HG03196 (cell line): ENCODE data around the gene MAGI2.
"Not testable (repeated sequence)": the region's sequence is repeated elsewhere in the genome, so short reads cannot be mapped to it uniquely, and the experiment has no call there.

ENCODE experiments used
- ATAC-seq: cut with Tn5 transposase; IDR thresholded peaks from one replicate; pipeline ENCODE4 v1.9.1; 2021; ENCODE audit not compliant: unreplicated experiment

Gene MAGI2

GRCh38 chr7:79071187-79071586 lies 382.3 kb downstream of the MAGI2 start:
- ATAC-seq: not testable (repeated sequence)

- ATAC-seq: no peak
These were observed 389.2 kb downstream of the MAGI2 start for GRCh38 chr7:79064187-79064823.

DNA sequence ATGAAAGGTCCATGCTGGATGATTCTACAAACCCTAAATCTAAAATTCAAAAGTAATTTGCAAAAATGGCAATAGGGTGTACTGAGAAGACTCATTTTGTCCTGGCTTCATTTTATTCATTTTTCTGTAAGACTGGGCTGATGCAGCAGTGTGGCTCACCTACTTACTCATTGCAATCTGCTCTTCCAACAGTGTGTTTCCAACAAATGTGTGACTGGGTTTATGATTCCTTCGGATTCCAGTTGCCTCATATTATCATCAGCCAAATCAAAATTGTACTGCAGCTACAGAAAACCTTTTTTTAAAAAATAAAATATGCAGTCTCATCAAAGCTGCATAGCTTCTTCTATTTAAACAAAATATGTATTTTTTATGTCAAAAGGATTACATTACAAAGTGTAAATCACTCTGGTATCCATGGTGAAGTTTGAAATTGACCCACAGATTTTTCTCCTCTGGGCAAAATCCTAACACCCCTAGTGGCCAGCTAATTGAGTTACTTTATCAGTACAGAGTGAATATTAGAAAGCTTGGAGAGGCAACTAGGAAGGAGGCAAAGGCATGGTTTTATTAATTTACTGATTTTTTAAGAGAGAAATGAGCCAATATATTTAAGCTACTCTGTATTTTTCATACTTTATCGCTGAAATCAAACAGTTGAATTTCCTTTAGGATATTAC lies 390.3 kb downstream of the MAGI2 start:
- no peak for ATAC-seq

DNA sequence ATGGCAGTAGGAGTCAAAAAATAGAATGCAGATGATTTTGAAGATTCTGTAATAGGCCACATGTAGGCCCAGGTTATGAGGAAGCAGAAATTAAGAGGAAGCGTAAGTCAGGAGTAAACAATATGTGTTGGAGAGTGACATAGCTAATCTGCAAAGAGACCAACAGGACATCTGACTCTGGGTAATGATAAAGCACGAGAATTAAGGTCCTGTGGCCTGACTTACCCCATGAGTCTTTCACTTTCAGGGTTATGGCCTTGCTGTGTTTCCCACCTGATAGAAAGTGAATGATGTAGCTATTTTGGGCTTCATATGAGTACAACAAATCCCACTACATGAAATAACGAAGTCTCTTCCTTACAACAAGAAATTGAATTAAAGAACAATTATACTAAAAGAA lies 393.0 kb downstream of the MAGI2 start:
- no peak for ATAC-seq

- ATAC-seq: no peak
These were observed 397.6 kb downstream of the MAGI2 start for GRCh38 chr7:79055722-79056415.

GRCh38 chr7:79051915-79052314 lies 401.6 kb downstream of the MAGI2 start:
- no peak for ATAC-seq

- no peak for ATAC-seq
These were observed 402.9 kb downstream of the MAGI2 start for GRCh38 chr7:79050603-79051002.

DNA sequence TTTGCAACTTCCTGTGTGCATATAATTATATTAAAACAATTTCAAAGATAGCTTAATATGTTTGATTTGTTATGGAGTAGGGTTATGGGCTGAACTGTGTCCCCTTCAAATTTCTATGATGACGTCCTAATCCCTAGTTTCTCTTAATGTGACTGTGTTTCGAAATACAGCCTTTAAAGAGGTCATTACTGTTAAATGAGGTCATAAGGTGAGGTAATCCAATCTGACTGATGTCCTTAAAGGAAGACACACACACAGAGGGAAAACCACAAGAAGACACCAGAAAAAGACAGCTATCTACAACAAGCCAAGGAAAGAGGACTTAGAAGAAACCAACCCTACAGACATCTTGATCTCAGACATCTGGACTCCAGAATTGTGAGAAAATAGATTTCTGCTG lies 407.4 kb downstream of the MAGI2 start:
- no peak for ATAC-seq

- no peak for ATAC-seq
These were observed 416.5 kb downstream of the MAGI2 start for GRCh38 chr7:79037001-79037400.

DNA sequence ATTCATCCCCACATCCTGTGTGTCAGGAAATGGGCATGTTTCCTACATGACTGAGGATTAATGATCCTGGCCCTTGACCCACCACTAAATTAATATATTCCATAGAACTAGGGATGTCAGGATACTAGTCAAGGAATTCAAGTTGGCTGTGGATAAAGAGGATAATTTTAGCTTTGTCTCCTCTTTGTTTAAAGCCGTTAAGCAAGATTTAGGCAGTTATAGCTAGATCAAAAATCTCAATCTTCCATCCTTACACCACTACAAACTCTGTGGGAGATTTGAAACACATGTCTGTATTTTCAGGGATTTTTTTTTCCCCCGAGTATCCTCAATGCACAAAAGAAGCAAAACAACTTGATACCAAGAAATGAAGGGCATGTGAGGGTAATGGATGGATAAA lies 417.1 kb downstream of the MAGI2 start:
- no peak for ATAC-seq

DNA sequence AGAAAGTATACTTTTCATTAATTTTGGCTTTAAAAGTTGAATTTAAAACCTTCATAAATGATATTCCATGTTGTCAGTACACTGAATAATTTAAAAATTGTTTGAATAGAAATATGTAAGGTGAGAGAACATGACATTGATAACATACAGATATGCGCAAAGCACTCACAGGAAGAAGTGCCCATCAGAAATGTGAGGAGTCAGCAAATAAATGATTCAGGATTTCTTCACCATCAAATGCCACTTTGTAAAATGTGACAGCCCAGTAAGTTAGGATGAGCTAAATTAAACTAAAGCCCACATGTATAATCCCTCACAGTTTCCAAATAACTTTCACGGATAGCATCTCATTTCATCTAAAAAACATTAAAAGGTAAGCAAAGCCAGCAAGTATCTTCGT lies 417.6 kb downstream of the MAGI2 start:
- no peak for ATAC-seq

GRCh38 chr7:79034730-79035129 lies 418.7 kb downstream of the MAGI2 start:
- ATAC-seq: no peak

- not testable (repeated sequence) for ATAC-seq
These were observed 433.8 kb downstream of the MAGI2 start for GRCh38 chr7:79019711-79020110.

DNA sequence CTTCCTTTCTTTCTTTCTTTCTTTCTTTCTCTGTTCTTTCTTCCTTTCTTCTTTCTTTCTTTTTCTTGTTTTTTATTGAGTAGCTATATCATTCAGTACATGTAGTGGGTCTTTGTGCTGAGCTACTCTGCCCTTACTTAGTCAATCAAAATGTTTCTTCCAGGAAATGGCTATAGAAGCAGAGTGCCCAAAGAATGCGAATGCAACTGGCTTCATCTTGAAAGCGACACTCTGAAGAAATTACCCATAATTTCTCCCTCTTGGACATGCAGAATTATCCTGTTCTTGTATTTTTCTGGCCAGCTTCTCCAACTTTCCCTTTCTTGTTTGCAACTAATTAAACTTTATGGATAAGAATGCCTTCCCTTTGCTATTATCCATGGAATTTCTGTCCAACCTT lies 441.5 kb downstream of the MAGI2 start:
- ATAC-seq: no peak

- ATAC-seq: no peak
These were observed 443.8 kb downstream of the MAGI2 start for GRCh38 chr7:79009647-79010046.

DNA sequence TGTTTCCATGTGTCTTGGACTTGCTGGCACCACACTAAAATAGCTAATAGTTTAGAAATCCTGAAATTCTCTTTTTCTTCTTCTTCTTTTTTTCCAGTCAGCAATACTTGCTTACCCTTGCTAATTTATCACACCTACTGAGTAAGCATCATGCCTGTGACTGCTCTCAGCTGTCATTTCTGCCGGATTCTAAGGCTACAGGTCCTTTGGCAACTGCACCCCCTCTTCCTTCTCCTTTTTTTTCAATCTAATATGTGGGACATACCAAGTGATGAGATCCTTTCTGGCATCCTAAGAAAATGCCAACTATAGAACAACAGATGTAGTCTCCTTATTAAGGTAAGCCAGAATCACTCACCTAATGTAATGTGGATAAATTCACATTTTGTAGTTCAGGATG lies 444.7 kb downstream of the MAGI2 start:
- no peak for ATAC-seq

GRCh38 chr7:78996013-78996412 lies 457.5 kb downstream of the MAGI2 start:
- ATAC-seq: no peak

DNA sequence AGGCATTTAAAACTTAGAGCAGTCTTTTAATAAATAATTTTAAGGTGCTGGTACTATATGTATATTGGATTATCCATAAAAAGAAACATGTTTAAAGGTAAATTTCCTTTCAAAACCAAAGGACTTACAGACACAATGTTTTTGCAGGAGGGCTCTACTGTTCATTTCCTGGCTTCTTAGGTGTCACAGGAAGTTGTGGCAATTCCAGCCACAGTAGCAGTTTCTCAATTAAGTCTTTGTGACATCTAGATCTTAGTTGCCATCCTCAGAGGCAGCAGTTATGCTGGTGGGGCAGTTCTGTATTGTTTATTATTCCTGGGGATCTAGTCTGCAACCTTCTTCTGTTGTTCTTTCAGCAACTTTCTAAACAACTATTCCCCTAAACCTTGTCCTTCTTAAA lies 460.1 kb downstream of the MAGI2 start:
- no peak for ATAC-seq

GRCh38 chr7:78985509-78985908 lies 468.0 kb downstream of the MAGI2 start:
- ATAC-seq: no peak

DNA sequence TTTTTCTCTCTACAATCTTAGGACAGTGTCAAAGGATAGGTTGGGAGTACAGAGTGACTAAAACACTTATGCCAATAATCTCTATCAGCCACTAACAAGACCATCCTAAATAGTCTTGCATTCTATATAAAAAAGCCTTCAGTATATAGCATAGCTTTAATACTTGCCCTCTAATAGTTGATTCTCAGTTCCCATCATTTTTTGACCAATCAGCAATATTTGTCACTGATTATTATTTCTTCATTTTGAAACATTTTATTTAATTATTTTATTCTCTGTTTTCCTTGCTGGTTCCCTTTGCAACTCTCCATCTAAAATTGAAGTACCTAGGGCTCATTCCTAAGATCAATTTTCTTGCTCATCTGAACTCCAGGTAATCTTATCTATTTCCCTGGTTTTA lies 470.0 kb downstream of the MAGI2 start:
- ATAC-seq: no peak

DNA sequence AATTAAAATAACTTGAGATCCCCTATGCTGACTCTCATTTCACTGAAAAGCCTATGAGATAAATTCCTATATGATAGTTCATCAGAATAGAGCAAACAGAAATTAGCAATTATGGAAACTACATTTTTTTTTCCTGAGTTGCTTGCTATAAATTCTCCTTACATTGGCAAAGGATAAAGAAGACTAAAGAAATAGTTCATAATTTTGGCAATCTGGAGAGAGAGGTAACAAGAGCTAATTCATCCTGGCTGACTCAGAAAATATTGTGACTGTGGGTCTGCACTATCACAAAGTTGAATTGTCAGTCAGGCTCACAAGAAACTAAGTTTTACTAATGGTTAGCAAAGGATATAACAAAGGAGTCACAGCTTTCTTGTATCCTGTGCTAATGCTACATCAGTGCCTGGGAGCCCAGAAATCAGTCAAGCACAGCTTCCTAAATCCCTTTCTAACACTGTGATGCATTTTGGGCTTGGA lies 483.0 kb downstream of the MAGI2 start:
- no peak for ATAC-seq

DNA sequence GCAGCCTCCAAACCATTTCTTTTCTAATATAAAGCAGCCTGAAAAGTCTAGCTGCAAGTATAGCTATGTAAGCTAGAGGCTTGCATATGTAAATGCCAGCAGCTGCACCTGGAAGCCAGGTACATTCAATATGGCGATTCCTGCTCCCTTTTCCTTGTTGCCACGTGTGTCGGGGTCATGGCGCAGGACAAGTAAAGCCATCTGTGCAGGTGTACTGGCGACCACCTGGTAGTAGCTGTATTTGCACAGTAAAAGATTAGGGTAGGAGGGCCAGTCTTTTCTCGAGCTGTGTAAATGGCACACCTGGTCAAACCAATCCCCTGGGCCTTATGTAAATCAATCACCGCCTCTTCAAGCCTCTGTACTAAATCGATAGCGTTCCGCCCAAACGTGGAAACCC lies 484.5 kb downstream of the MAGI2 start:
- ATAC-seq: no peak
